Daoy (cell line): ENCODE results near the gene TJP2. TPM values are rescaled to one million over a fixed set of nuclear protein-coding genes. Genes with fewer than 3 reads are reported as not detected.
"Not testable (repeated sequence)": the region's sequence is repeated elsewhere in the genome, so short reads cannot be mapped to it uniquely, and the experiment has no call there.

ENCODE experiments used
- DNase-seq: peaks from one replicate; pipeline ENCODE4 v3.0.0-alpha.2; 2015; ENCODE audit warnings: low read depth
- total RNA-seq: library from RNA; depleted of rRNA; stranded (reverse); fragments of >200 nt; shearing (Covaris generic); gene quantifications from 2 replicates; pipeline ENCODE4 v1.2.3, GENCODE V29; 2014

Gene TJP2
- total RNA-seq, 1 experiment from 2014 or later: 69.8 TPM

GRCh38 chr9:69158471-69158870 lies 15.6 kb upstream of the TJP2 start:
- no peak for DNase-seq

GRCh38 chr9:69164573-69164972 lies 9.5 kb upstream of the TJP2 start:
- not testable (repeated sequence) for DNase-seq

- DNase-seq: no peak
Observed at GRCh38 chr9:69165581-69165980, 8.5 kb upstream of the TJP2 start.

GRCh38 chr9:69168709-69169217 lies 5.3 kb upstream of the TJP2 start:
- no peak for DNase-seq

- no peak for DNase-seq
Observed at GRCh38 chr9:69170231-69170630, 3.8 kb upstream of the TJP2 start.

- peak; percentile 55 for DNase-seq
Observed at GRCh38 chr9:69171049-69171448, 3.0 kb upstream of the TJP2 start.

- DNase-seq: no peak
Observed at GRCh38 chr9:69171517-69171916, 2.6 kb upstream of the TJP2 start.

GRCh38 chr9:69172895-69173294 lies 1.2 kb upstream of the TJP2 start:
- no peak for DNase-seq

- no peak for DNase-seq
Observed at GRCh38 chr9:69173497-69173890, 583 bp upstream of the TJP2 start.

- DNase-seq: peak; percentile 98
Observed at GRCh38 chr9:69174616-69175463, 763 bp downstream of the TJP2 start.

GRCh38 chr9:69175486-69175885 lies 1.4 kb downstream of the TJP2 start:
- no peak for DNase-seq

- no peak for DNase-seq
Observed at GRCh38 chr9:69176471-69177171, 2.5 kb downstream of the TJP2 start.

- peak; percentile 36 for DNase-seq
Observed at GRCh38 chr9:69178583-69179011, 4.5 kb downstream of the TJP2 start.

- no peak for DNase-seq
Observed at GRCh38 chr9:69179037-69179436, 5.0 kb downstream of the TJP2 start.

- no peak for DNase-seq
Observed at GRCh38 chr9:69180200-69180599, 6.1 kb downstream of the TJP2 start.

- DNase-seq: peak; percentile 98
Observed at GRCh38 chr9:69180670-69181069, 6.6 kb downstream of the TJP2 start.

- DNase-seq: no peak
Observed at GRCh38 chr9:69181908-69182353, 7.9 kb downstream of the TJP2 start.

GRCh38 chr9:69184266-69184665 lies 10.2 kb downstream of the TJP2 start:
- no peak for DNase-seq

GRCh38 chr9:69186841-69187611 lies 12.9 kb downstream of the TJP2 start:
- DNase-seq: no peak

GRCh38 chr9:69188975-69189374 lies 14.9 kb downstream of the TJP2 start:
- DNase-seq: no peak

- DNase-seq: no peak
Observed at GRCh38 chr9:69190086-69190862, 16.2 kb downstream of the TJP2 start.
